ENCODE results near the gene UBC.
"Not testable (repeated sequence)": the region's sequence is repeated elsewhere in the genome, so short reads cannot be mapped to it uniquely, and the experiment has no call there.

The UBC gene

DNA sequence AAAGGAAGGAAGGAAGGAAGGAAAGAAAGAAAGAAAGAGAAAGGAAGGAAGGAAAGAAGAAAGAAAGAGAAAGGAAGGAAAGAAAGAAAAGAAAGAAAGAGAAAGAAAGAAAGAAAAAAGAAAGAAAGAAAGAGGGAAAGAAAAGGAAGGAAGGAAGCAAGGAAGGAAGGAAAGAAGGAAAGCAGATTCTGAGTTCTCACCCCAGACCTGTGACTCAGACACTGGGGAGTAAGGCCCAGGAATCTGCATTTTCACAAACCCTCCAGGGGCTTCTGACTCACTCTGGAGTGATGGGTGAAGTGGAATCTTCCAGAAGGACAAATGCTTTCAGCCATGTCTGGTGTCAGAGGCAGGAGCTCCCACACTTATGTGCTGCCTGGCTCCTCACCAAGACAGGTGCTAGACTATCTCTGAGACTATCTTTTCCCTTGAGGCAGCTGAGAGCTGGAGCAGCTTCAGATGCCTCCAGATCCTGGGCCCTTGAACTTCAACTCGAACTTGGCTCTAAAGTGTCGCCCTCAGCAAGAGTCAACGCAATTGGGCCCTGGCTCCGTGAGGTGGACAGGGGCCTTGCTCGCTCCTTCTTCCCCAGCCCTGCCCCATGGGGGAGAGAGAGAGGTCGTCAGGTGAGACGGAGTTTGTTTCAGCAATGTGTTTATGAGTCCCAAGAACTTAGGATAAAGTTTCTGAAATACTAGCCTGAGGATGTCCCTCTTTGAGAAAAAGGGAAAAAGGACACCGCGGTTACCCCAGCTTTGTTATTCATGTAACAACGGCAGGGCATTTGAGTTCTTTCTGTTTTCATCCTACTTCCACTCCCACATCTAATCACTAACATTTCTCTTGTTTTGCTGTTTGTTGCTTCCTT is 31.0 kb downstream of the UBC start:
- DNase-seq: no peak

GRCh38 chr12:124881123-124881522 is 33.3 kb downstream of the UBC start:
- no peak for DNase-seq

- not testable (repeated sequence) for DNase-seq
Measured at GRCh38 chr12:124880335-124880734, 34.1 kb downstream of the UBC start.

- DNase-seq: no peak
Measured at GRCh38 chr12:124878795-124879516, 35.5 kb downstream of the UBC start.

- DNase-seq: no peak
Measured at GRCh38 chr12:124877423-124877822, 37.0 kb downstream of the UBC start.

DNA sequence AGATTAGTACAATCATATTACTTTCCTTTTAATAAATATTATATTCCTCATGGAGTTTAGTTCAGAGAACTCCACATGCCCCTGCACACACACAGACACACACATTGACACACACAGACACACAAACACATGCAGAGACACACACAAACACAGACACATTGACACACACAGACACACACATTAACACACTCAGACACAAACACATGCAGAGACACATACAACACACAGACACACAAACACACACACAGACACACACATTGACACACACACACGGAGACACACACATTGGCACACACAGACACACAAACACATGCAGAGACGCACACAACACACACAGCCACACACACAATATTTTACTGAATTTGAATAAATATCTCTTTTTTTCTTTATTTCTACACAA is 38.3 kb downstream of the UBC start:
- no peak for DNase-seq

GRCh38 chr12:124875803-124876132 is 38.7 kb downstream of the UBC start:
- DNase-seq: no peak

GRCh38 chr12:124874988-124875802 is 39.3 kb downstream of the UBC start:
- no peak for DNase-seq

GRCh38 chr12:124874188-124874587 is 40.3 kb downstream of the UBC start:
- no peak for DNase-seq

GRCh38 chr12:124872068-124872719 is 42.3 kb downstream of the UBC start:
- DNase-seq: no peak

GRCh38 chr12:124871297-124871696 is 43.2 kb downstream of the UBC start:
- no peak for DNase-seq

GRCh38 chr12:124870515-124870914 is 43.9 kb downstream of the UBC start:
- no peak for DNase-seq

DNA sequence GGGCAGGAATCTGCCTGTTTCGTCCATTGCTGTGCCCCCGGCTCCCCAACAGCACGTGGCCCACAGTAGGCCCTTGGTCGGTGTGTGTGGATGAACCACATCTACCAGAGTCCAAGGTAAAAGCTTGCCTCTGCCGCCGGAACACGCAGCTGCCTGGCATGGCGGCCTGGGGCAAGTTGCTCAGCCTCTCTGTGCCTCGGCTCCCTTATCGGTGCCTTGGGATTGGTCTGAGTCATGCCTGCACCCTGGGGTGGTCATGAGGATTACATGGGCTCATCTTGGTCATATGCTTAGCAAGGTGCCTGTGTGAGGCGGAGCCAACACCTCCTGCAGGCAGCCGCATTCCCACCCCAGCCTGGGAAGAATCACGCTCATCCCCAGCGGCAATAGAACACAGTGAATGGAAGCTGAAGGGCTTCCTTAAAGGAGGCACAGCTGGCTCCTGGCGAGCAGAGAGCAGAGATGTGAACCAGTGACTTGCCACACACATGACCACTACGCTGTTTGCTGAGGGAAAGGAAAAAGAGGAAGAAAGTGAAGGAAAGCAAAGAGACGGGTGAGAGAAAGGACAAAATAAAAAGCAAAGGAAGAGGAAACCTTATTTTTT is 45.3 kb downstream of the UBC start:
- DNase-seq: no peak

DNA sequence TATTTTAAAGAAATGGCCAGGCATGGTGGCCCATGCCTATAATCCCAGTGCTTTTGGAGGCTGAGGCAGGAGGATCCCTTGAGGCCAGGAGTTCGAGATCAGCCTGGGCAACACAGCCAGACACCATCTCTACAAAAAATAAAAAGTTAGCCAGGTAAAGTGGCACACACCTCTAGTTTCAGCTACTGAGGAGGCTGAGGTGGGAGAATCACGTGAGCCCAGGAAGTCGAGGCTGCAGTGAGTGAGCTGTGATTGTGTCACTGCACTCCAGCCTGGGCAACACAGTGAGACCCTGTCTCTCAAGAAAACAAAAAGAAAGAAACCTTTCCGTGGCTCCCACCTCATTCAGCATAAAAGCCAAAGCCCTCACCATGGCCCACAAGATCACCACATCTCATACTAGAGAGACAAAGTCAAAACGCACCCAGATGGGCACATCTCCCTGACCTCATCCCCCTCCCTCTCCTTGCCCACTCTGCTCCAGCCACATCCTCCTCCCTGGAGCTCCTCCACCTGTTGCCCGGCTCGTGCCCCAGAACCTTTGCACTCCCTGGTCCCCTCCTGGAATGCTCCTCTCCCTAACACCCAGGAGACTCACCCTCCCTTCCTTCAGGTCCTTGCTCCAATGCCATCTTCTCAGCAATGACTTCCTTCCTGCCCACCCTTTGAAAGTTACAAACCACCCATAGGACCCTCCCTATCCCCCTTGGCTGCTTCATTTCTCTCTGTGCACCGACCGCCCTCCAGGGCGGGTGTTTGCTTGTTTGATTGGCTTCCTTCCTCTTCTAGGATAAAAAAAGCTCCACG is 46.0 kb downstream of the UBC start:
- DNase-seq: no peak

GRCh38 chr12:124867401-124867930 is 47.0 kb downstream of the UBC start:
- no peak for DNase-seq

DNA sequence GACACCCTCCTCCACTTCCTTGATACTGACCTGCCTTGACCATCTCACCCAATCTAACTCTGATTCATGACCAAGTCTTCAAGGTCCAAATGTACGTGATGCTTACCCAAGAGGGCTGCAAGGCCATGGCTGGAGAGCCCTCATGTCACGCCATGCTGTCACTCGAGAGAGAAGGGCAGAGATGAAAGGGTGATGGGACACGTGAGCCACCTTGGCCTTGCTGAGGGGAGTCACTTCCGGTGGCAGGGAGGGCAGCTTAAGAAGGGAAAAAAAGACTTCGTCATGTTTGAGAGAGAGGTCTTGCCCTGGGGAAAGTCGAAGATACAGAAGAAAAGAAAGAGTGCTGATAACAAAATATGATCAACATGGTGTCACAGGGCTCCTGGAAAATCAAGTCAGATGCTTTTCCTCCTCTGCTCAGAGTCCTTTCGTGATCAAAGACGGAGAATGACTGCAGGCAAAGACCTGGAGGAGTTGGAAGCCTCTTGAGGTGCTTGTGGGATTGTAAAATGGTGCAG is 47.5 kb downstream of the UBC start:
- DNase-seq: no peak

DNA sequence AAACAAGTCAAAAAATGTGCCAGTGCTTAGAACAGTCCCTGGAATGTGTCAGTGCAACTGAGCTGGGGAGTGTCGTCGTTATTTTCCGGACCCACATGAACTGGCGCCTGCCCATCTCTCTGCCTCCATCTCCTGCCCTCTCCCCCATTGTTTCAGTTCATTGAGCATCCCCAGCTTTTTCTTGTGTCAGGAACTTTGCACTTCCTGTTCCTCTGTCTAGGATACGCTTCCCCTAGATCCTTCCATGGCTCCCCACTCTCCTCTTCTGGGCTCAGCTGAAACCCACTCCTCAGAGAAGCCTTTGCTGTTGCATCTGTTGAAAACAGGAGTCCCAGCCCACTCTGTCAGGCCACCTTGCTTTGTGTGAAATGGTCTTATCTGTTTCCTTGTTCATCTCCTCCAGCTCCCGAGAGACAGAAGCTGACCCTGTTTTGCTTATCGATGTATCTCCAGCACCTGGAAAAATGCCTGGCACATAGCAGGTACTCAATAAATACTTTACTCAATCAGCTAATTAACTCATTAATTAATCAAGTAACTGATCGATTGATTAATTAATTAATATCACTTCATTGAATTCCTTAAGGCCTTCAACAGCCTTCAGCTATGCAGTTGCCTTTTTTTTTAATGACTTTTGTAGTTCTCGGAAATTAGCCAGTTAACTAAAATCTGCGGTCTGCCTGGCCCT is 48.1 kb downstream of the UBC start:
- DNase-seq: no peak

- DNase-seq: no peak
Measured at GRCh38 chr12:124865728-124866127, 48.7 kb downstream of the UBC start.

GRCh38 chr12:124864326-124864752 is 50.1 kb downstream of the UBC start:
- no peak for DNase-seq

Measured in NCI-H1417 treated with DMSO at 0.1 percent for 48 hours (cell line).